Right lobe of liver (tissue), 6 donors: ENCODE data around the gene ZNFX1. TPM values are rescaled to one million over a fixed set of nuclear protein-coding genes. Genes with fewer than 3 reads are reported as not detected.

ENCODE experiments used
- ATAC-seq, 4 donors: fragments of 200-7000 bp; cut with Tn5 transposase; one replicate each; pipeline ENCODE4 v1.9.1; 2020; ENCODE audit warnings: mild to moderate bottlenecking in 4 of 4, moderate library complexity in 4 of 4
- DNase-seq, 3 donors: peaks; one replicate each; pipeline ENCODE4 v3.0.0-alpha.2; 2020
- H3K27ac ChIP-seq, 3 donors: fragments of 200-600 bp; one replicate each; pipeline ENCODE4 v1.8.0; 2022
- H3K27me3 ChIP-seq, 2 donors: fragments of 200-600 bp; one replicate each; pipeline ENCODE4 v1.8.0; 2022
- H3K36me3 ChIP-seq, 4 donors: fragments of 200-600 bp; sonication (generic) in 1 of 4; one replicate each; pipeline versions ENCODE4 v1.5.1 to v1.8.0; 2017 to 2022; ENCODE audit warnings: control low read depth in 1 of 4
- H3K4me1 ChIP-seq, 4 donors: fragments of 200-600 bp; sonication (generic) in 1 of 4; one replicate each; pipeline versions ENCODE4 v1.5.1 to v1.8.0; 2017 to 2022; ENCODE audit warnings: control low read depth in 1 of 4
- H3K4me3 ChIP-seq, 3 donors: fragments of 200-600 bp; one replicate each; pipeline ENCODE4 v1.8.0; 2022
- H3K9me3 ChIP-seq, 4 donors: fragments of 200-600 bp; sonication (generic) in 1 of 4; one replicate each; pipeline versions ENCODE4 v1.5.1 to v1.8.0; 2017 to 2022; ENCODE audit warnings: control low read depth in 1 of 4
- CTCF ChIP-seq, 4 donors: fragments of 200-600 bp in 3 of 4; fragments of 450-650 bp in 1 of 4; IDR thresholded peaks; one replicate each; pipeline versions ENCODE4 v1.5.1 to v1.8.0; 2016 to 2022; ENCODE audit warnings: antibody characterized with exemption in 4 of 4, mild to moderate bottlenecking in 2 of 4
- POLR2A ChIP-seq: fragments of 450-650 bp; IDR thresholded peaks from one replicate; pipeline ENCODE4 v1.6.1; 2017; ENCODE audit warnings: antibody characterized with exemption, mild to moderate bottlenecking
- WGBS: methylation state at CpG from one replicate; pipeline ENCODE4 v1.1.6; 2018; ENCODE audit warnings: low coverage, low lambda C conversion rate; ENCODE audit not compliant: insufficient coverage; ENCODE audit errors: missing lambda C conversion rate; 5-methylcytosine and 5-hydroxymethylcytosine counted together
- intact Hi-C, 2 donors: fragments of 100-400 bp; cut with DNase I; formaldehyde crosslinking; loops; one replicate each; pipeline versions ENCODE4 v1.11.2 to v1.14.1; 2022
- total RNA-seq, 6 experiments: library from RNA; depleted of rRNA in 2 of 6; stranded (reverse); fragments of >200 nt in 2 of 6; fragmentation: NEBNext Ultra II Directional in 3 of 6; extraction: Animal tissue kit (Norgen Biotek cat#: 25700) in 3 of 6; gene quantifications; one replicate each; pipeline versions ENCODE4 v1.1.0 to v1.2.4, GENCODE V29; 2016 to 2023
- donor health status: DM: no; HTN: yes; CAD: no.
- donor health status: DM: no; HTN: no; CAD: no.
- donor health status: DM: no; HTN: no; CAD: no.
- donor health status: DM: no; HTN: yes; CAD: no.
- donor health status: DM: no; HTN: yes; CAD: no.

Gene ZNFX1
- total RNA-seq, 6 experiments from 2014 or later = 9.3 to 17.5 (median 13.9) TPM

GRCh38 chr20:49234831-49235230, 43.0 kb downstream of the ZNFX1 start:
- 96% methylated on average over 5 of the region's 6 CpGs for WGBS
- intact Hi-C loops = no loop called here

GRCh38 chr20:49233226-49233625, 44.6 kb downstream of the ZNFX1 start:
- ATAC-seq (peak in 1 of 4 donors; percentile 7), DNase-seq (no peak)
- H3K9me3 ChIP-seq = no peaks in the 10 kb centered on the region
- TF ChIP-seq POLR2A (no peak), CTCF (IDR thresholded peaks at IDR 0.05) (no peak)
- no peaks in the 10 kb centered on the region for H3K4me1 ChIP-seq
- H3K27ac ChIP-seq = no peak overlapping the region
- H3K27me3 ChIP-seq = no peaks in the 10 kb centered on the region
- WGBS = 96% methylated on average over 4 of the region's 10 CpGs
- intact Hi-C loops = no loop called here
- H3K36me3 ChIP-seq = peaks cover 0 to 89% (median 43%) of the 10 kb centered on the region in 4 donors
- no peak overlapping the region for H3K4me3 ChIP-seq

More at GRCh38 chr20:49234831-49235230, 43.0 kb downstream of the ZNFX1 start:
- Histone ChIP-seq H3K4me1 (no peaks in the 10 kb centered on the region), H3K9me3 (no peaks in the 10 kb centered on the region), H3K27me3 (no peaks in the 10 kb centered on the region), H3K27ac (no peak overlapping the region), H3K4me3 (no peak overlapping the region), H3K36me3 (peaks cover 0 to 91% (median 47%) of the 10 kb centered on the region in 4 donors)
- no peak for TF ChIP-seq POLR2A
- no peak for TF ChIP-seq CTCF (IDR thresholded peaks at IDR 0.05)
- ATAC-seq = no peak
- no peak for DNase-seq

- Histone ChIP-seq H3K4me1 (no peaks in the 10 kb centered on the region), H3K4me3 (no peak overlapping the region), H3K36me3 (peaks cover 0 to 81% (median 37%) of the 10 kb centered on the region in 4 donors), H3K27me3 (no peaks in the 10 kb centered on the region), H3K9me3 (no peaks in the 10 kb centered on the region), H3K27ac (no peak overlapping the region)
- WGBS = 69% methylated on average over 7 of the region's 7 CpGs
- intact Hi-C loops = no loop called here
- ATAC-seq (no peak), DNase-seq (no peak)
- TF ChIP-seq POLR2A = no peak
- TF ChIP-seq CTCF (IDR thresholded peaks at IDR 0.05) = no peak
Observed at GRCh38 chr20:49231471-49231870, 46.4 kb downstream of the ZNFX1 start.

- H3K27me3 ChIP-seq = no peaks in the 10 kb centered on the region
- no peaks in the 10 kb centered on the region for H3K9me3 ChIP-seq
- no peaks in the 10 kb centered on the region for H3K4me1 ChIP-seq
- DNase-seq (peak in 1 of 3 donors; percentile 31), ATAC-seq (peak; percentile 31 to 62 (median 52))
- TF ChIP-seq POLR2A = no peak
- no peak for TF ChIP-seq CTCF (IDR thresholded peaks at IDR 0.05)
- WGBS = 71% methylated on average over 2 of the region's 8 CpGs
- no peak overlapping the region for H3K27ac ChIP-seq
- no peak overlapping the region for H3K4me3 ChIP-seq
- H3K36me3 ChIP-seq = peaks cover 0 to 82% (median 39%) of the 10 kb centered on the region in 4 donors
- intact Hi-C loops = no loop called here
Observed at GRCh38 chr20:49230561-49231133, 47.2 kb downstream of the ZNFX1 start.
